Smooth muscle cell (in vitro differentiated cells): Measurements from ENCODE around the gene TRIO. TPM values are rescaled to one million over a fixed set of nuclear protein-coding genes. Genes with fewer than 3 reads are reported as not detected.

Experiments
- DNase-seq: peaks from one replicate; lab custom pipeline; 2025; ENCODE audit not compliant: unreplicated experiment; lab: John Stamatoyannopoulos, UW
- H2AFZ ChIP-seq: fragments of 200-600 bp; sonication (generic); 2 replicates; pipeline ENCODE4 v1.6.0; 2016; ENCODE audit warnings: antibody characterized with exemption, low read depth, mild to moderate bottlenecking
- H3F3A ChIP-seq: fragments of 200-600 bp; sonication (generic); 2 replicates; pipeline ENCODE4 v1.6.0; 2017; ENCODE audit warnings: antibody characterized with exemption, low read depth
- H3K27ac ChIP-seq: fragments of 200-600 bp; sonication (generic); 2 replicates; pipeline ENCODE4 v1.5.1; 2016; ENCODE audit warnings: low read depth, mild to moderate bottlenecking
- H3K27me3 ChIP-seq: fragments of 200-600 bp; sonication (generic); 2 replicates; pipeline ENCODE4 v1.6.1; 2016; ENCODE audit warnings: low read depth, mild to moderate bottlenecking
- H3K36me3 ChIP-seq: fragments of 200-600 bp; sonication (generic); 2 replicates; pipeline ENCODE4 v1.5.1; 2016; ENCODE audit warnings: low read depth
- H3K4me1 ChIP-seq: fragments of 200-600 bp; sonication (generic); 2 replicates; pipeline ENCODE4 v1.5.1; 2016; ENCODE audit warnings: low read depth
- H3K4me2 ChIP-seq: fragments of 200-600 bp; sonication (generic); 2 replicates; pipeline ENCODE4 v1.6.0; 2016; ENCODE audit warnings: mild to moderate bottlenecking
- H3K4me3 ChIP-seq: fragments of 200-600 bp; sonication (generic); 2 replicates; pipeline ENCODE4 v1.5.1; 2016; ENCODE audit warnings: mild to moderate bottlenecking
- H3K79me2 ChIP-seq: fragments of 200-600 bp; sonication (generic); 2 replicates; pipeline ENCODE4 v1.6.0; 2016; ENCODE audit warnings: low read depth, mild to moderate bottlenecking
- H3K9ac ChIP-seq: fragments of 200-600 bp; sonication (generic); 2 replicates; pipeline ENCODE4 v1.6.0; 2016; ENCODE audit warnings: low read depth
- H3K9me3 ChIP-seq: fragments of 200-600 bp; sonication (generic); replicated peaks from 2 replicates; pipeline ENCODE4 v1.5.1; 2016; ENCODE audit warnings: low read depth
- H4K20me1 ChIP-seq: fragments of 200-600 bp; sonication (generic); 2 replicates; pipeline ENCODE4 v1.6.0; 2016; ENCODE audit warnings: low read depth
- WGBS: methylation state at CpG from one replicate; pipeline ENCODE4 v1.1.7; 2016; ENCODE audit warnings: low lambda C conversion rate; 5-methylcytosine and 5-hydroxymethylcytosine counted together
- polyA plus RNA-seq: library from polyadenylated mRNA; unstranded; fragments of >200 nt; fragmentation: Nextera tagmentation; extraction: Ambion mirVana; gene quantifications from 2 replicates; pipeline ENCODE4 v1.2.1, GENCODE V29; 2016
- total RNA-seq: library from RNA; depleted of rRNA; stranded (reverse); fragments of >200 nt; gene quantifications from 2 replicates; pipeline ENCODE4 v1.2.3, GENCODE V29; 2014
- TF ChIP-seq, protein P1 (sequence below): fragments of 200-600 bp; sonication (generic); IDR thresholded peaks from 2 replicates; pipeline ENCODE4 v1.5.1; 2017; ENCODE audit warnings: borderline replicate concordance, mild to moderate bottlenecking, antibody characterized with exemption; ENCODE audit not compliant: insufficient read depth, poor library complexity, severe bottlenecking

The TRIO gene
- total and polyA plus RNA-seq, 2 experiments from 2014 or later = 10.2 to 118 TPM

DNA sequence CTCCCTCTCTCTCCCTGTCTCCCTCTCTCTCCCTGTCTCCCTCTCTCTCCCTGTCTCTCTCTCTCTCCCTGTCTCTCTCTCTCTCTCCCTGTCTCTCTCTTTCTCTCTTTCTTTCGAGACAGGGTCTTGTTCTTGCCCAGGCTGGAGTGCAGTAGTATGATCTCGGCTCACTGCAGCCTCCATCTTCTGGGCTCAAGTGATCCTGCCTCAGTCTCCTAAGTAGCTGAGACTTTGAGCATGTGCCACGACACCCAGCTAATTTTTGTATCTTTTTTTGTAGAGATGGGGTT, 14.3 kb downstream of the TRIO start:
- TF ChIP-seq, protein P1, sequence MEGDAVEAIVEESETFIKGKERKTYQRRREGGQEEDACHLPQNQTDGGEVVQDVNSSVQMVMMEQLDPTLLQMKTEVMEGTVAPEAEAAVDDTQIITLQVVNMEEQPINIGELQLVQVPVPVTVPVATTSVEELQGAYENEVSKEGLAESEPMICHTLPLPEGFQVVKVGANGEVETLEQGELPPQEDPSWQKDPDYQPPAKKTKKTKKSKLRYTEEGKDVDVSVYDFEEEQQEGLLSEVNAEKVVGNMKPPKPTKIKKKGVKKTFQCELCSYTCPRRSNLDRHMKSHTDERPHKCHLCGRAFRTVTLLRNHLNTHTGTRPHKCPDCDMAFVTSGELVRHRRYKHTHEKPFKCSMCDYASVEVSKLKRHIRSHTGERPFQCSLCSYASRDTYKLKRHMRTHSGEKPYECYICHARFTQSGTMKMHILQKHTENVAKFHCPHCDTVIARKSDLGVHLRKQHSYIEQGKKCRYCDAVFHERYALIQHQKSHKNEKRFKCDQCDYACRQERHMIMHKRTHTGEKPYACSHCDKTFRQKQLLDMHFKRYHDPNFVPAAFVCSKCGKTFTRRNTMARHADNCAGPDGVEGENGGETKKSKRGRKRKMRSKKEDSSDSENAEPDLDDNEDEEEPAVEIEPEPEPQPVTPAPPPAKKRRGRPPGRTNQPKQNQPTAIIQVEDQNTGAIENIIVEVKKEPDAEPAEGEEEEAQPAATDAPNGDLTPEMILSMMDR = no peak
- Histone ChIP-seq H2AFZ (no peak overlapping the region), H3K36me3 (no peaks in the 10 kb centered on the region), H3K9me3 (no peaks in the 10 kb centered on the region), H3K4me3 (peak overlapping the region; percentile 39), H3F3A (peaks cover 44% of the 10 kb centered on the region), H3K4me2 (peak overlapping the region; percentile 83), H3K79me2 (peaks cover 86% of the 10 kb centered on the region), H3K27ac (peak overlapping the region; percentile 99), H3K4me1 (peaks cover 43% of the 10 kb centered on the region), H3K9ac (peak overlapping the region; percentile 96), H3K27me3 (no peaks in the 10 kb centered on the region), H4K20me1 (peaks cover 90% of the 10 kb centered on the region)
- no peak for DNase-seq
- 81% methylated on average over 3 of the region's 3 CpGs for WGBS

DNA sequence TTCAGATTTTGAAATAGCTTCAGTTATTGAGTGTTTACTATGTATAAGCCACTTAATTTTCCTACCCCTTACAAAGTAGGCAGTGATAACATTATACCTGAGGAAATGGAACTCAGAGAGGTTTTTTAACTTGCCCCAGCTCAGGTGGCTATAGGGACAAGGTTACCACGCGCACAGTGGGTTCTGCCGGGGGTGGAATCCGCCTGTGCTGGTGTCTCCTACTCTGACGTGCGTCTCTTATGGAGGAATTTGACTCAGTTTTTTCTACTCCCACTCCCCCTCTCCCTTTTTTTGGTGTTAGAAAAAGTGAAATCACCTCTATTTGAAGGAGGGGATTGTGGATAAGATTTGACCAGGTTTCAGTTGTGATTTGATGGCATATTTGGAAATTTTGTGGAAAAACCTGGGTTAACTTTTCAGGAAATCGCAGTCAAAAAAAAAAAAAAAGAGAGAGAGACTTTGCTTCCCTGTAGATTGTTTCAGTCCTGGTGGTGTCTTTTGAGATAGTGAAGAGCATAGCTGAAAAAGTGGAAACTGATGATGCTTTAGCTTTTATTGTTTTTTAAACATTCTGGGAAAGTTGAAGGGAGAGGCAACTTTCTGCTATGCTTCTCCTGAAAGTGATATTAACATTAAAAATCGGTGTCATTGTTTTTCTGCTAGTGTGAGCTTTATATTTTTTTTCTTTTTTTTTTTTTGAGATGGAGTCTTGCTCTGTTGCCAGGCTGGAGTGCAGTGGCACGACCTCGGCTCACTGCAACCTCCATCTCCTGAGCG, 15.9 kb downstream of the TRIO start:
- Histone ChIP-seq H3K36me3 (peaks cover 2% of the 10 kb centered on the region), H3K4me3 (no peak overlapping the region), H3K27me3 (no peaks in the 10 kb centered on the region), H4K20me1 (peaks cover 84% of the 10 kb centered on the region), H3K9me3 (no peaks in the 10 kb centered on the region), H3K4me2 (no peak overlapping the region), H2AFZ (no peak overlapping the region), H3K27ac (peak overlapping the region; percentile 99), H3K4me1 (peaks cover 29% of the 10 kb centered on the region), H3K79me2 (peaks cover 87% of the 10 kb centered on the region), H3K9ac (no peak overlapping the region), H3F3A (peaks cover 37% of the 10 kb centered on the region)
- 80% methylated on average over 11 of the region's 11 CpGs for WGBS
- TF ChIP-seq, protein P1 = no peak
- DNase-seq = no peak

DNA sequence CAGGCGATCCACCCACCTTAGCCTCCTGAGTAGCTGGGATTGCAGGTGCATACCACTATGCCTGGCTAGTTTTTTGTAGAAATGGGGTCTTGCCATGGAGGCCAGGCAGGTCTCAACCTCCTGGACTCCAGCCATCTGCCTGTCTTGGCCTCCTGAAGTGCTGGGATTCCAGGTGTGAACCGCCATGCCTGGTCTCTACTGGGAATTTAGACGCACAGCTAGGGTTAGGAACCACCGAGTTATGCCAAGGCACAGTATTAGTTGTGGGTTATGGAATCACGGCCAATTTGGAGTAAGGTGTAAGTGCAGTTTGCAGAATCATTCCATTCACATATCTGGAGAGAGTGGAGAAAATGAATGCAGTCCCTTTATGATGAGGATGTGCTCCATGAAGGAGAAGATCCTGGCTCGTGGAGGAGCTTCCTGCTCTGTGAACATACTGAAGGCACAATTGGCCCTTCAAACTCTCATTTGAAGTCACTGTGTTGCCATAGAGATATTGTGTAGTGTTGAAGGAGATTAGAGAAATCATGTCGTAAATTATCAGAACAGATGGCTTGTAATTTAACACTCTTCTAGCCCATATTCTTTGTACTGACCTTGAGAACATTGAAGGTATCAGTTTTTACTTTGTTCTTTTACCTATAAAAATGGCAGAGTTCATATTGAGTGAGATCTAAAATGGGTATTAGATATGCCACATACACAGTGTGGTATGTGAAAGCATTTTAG, 18.8 kb downstream of the TRIO start:
- Histone ChIP-seq H3K9me3 (no peaks in the 10 kb centered on the region), H4K20me1 (peaks cover 79% of the 10 kb centered on the region), H3K4me1 (peaks cover 7% of the 10 kb centered on the region), H2AFZ (no peak overlapping the region), H3K4me3 (no peak overlapping the region), H3K4me2 (no peak overlapping the region), H3F3A (peaks cover 12% of the 10 kb centered on the region), H3K79me2 (peaks cover 95% of the 10 kb centered on the region), H3K27ac (no peak overlapping the region), H3K9ac (no peak overlapping the region), H3K36me3 (peaks cover 5% of the 10 kb centered on the region), H3K27me3 (no peaks in the 10 kb centered on the region)
- DNase-seq = no peak
- TF ChIP-seq, protein P1 = no peak
- 83% methylated on average over 7 of the region's 7 CpGs for WGBS
